GM12878 (cell line): Measurements from ENCODE around the gene CAMTA1. TPM values are rescaled to one million over a fixed set of nuclear protein-coding genes. Genes with fewer than 3 reads are reported as not detected.

Experiments used
- ATAC-seq: fragments of 200-7000 bp; cut with Tn5 transposase; 3 replicates; pipeline ENCODE4 v1.9.1; 2020; ENCODE audit warnings: mild to moderate bottlenecking, moderate library complexity
- BruUV-seq: library from RNA; stranded (reverse); fragments of 400-500 nt; replicated peaks from 2 replicates; lab custom pipeline; 2021; lab: Mats Ljungman, UMichigan
- CTCF ChIA-PET: fragments of 300-600 bp; sonication (Branson Sonifier 250); formaldehyde crosslinking; extraction: SDS; loops from one replicate; lab custom pipeline; 2021; ENCODE audit warnings: inconsistent platforms; lab: Yijun Ruan, JAX
- POLR2A ChIA-PET: fragments of 350-600 bp; formaldehyde crosslinking; extraction: SDS; loops from one replicate; lab custom pipeline; 2021; ENCODE audit warnings: inconsistent platforms; lab: Charles Lee
- RAD21 ChIA-PET: fragments of 300-600 bp; sonication (Branson Sonifier 250); formaldehyde crosslinking; loops from one replicate; lab custom pipeline; 2023; ENCODE audit warnings: antibody characterized with exemption; ENCODE audit not compliant: unreplicated experiment; lab: Charles Lee
- SMC1A ChIA-PET: fragments of 300-600 bp; sonication (Branson Sonifier 250); formaldehyde crosslinking; loops from one replicate; lab custom pipeline; 2023; ENCODE audit not compliant: unreplicated experiment, uncharacterized antibody; lab: Charles Lee
- DNase-seq: peaks from one replicate; pipeline ENCODE4 v3.0.0-alpha.2; 2011; ENCODE audit warnings: low read depth, low spot score
- FAIRE-seq: peaks from 3 replicates; lab custom pipeline; 2011; peaks lifted over from hg19 to GRCh38; lab: Jason Lieb, UNC
- H2AFZ ChIP-seq: 2 replicates; pipeline ENCODE4 v1.6.0; 2011; ENCODE audit warnings: low read depth, low read length, control low read depth; ENCODE audit not compliant: control insufficient read depth
- H3K27ac ChIP-seq: 2 replicates; pipeline ENCODE4 v1.5.1; 2011; ENCODE audit warnings: control low read depth; ENCODE audit not compliant: control insufficient read depth, insufficient read depth
- H3K27me3 ChIP-seq, 2 experiments: replicated peaks in 1 of 2; 2 replicates each; pipeline versions ENCODE4 v1.6.0 to v1.6.1; 2011; ENCODE audit warnings: low read length in 1 of 2; ENCODE audit not compliant: control insufficient read depth in 2 of 2, insufficient read depth in 2 of 2
- H3K36me3 ChIP-seq, 2 experiments: 2 replicates each; pipeline ENCODE4 v1.5.1; 2011; ENCODE audit warnings: low read length in 1 of 2; ENCODE audit not compliant: control insufficient read depth in 2 of 2, insufficient read depth in 2 of 2
- H3K4me1 ChIP-seq: 2 replicates; pipeline ENCODE4 v1.6.1; 2011; ENCODE audit warnings: mild to moderate bottlenecking, low read length, moderate library complexity, mixed read lengths; ENCODE audit not compliant: control insufficient read depth, insufficient read depth
- H3K4me2 ChIP-seq: 2 replicates; pipeline ENCODE4 v1.6.0; 2011; ENCODE audit warnings: control low read depth; ENCODE audit not compliant: control insufficient read depth, insufficient read depth
- H3K4me3 ChIP-seq: fragments of 200-600 bp; sonication (generic); 2 replicates; pipeline ENCODE4 v1.5.1; 2016
- H3K79me2 ChIP-seq: 2 replicates; pipeline ENCODE4 v1.6.0; 2011; ENCODE audit warnings: low read length; ENCODE audit not compliant: control insufficient read depth, insufficient read depth
- H3K9ac ChIP-seq: 2 replicates; pipeline ENCODE4 v1.8.0; 2011; ENCODE audit warnings: low read length, control low read depth, mixed read lengths; ENCODE audit not compliant: control insufficient read depth, insufficient read depth
- H3K9me3 ChIP-seq: replicated peaks from 3 replicates; pipeline ENCODE4 v1.5.1; 2011; ENCODE audit warnings: mild to moderate bottlenecking, low read length; ENCODE audit not compliant: control insufficient read depth, insufficient read depth
- H4K20me1 ChIP-seq: 2 replicates; pipeline ENCODE4 v1.6.0; 2011; ENCODE audit not compliant: control insufficient read depth, insufficient read depth
- BHLHE40 ChIP-seq, 2 experiments: fragments of 450-650 bp in 1 of 2; IDR thresholded peaks; 2 replicates each; pipeline ENCODE4 v1.6.1; 2011 to 2017; ENCODE audit warnings: low read depth in 2 of 2, borderline replicate concordance in 1 of 2, improper control_type of control experiment in 1 of 2, low read length in 1 of 2, mild to moderate bottlenecking in 1 of 2
- FOXM1 ChIP-seq: IDR thresholded peaks from 2 replicates; pipeline ENCODE4 v1.6.1; 2012; ENCODE audit warnings: low read depth, mild to moderate bottlenecking, inconsistent platforms, low read length, moderate library complexity
- MXI1 ChIP-seq: fragments of 150-350 bp; IDR thresholded peaks from 2 replicates; pipeline ENCODE4 v1.6.1; 2011; ENCODE audit warnings: low read depth, mild to moderate bottlenecking, inconsistent platforms, low read length, improper control_type of control experiment
- NR2C1 ChIP-seq: fragments of 450-650 bp; IDR thresholded peaks from 2 replicates; pipeline ENCODE4 v1.6.1; 2017; ENCODE audit warnings: antibody characterized with exemption, mild to moderate bottlenecking, moderate library complexity
- RAD21 ChIP-seq: IDR thresholded peaks from 2 replicates; pipeline ENCODE4 v1.6.1; 2011; ENCODE audit warnings: mild to moderate bottlenecking, low read depth, low read length, moderate library complexity; ENCODE audit not compliant: insufficient read depth
- RB1 ChIP-seq: fragments of 450-650 bp; formaldehyde crosslinking; IDR thresholded peaks from 2 replicates; pipeline ENCODE4 v1.6.1; 2017; ENCODE audit warnings: mild to moderate bottlenecking, borderline replicate concordance
- RELA ChIP-seq: fragments of 450-650 bp; IDR thresholded peaks from 2 replicates; pipeline ENCODE4 v1.8.0; 2014; ENCODE audit warnings: borderline replicate concordance; ENCODE audit not compliant: partially characterized antibody
- SREBF2 ChIP-seq: IDR thresholded peaks from 2 replicates; pipeline ENCODE4 v1.6.1; 2012; ENCODE audit warnings: mild to moderate bottlenecking, low read length
- YBX1 ChIP-seq: fragments of 450-650 bp; IDR thresholded peaks from 2 replicates; pipeline ENCODE4 v1.6.1; 2016; ENCODE audit warnings: antibody characterized with exemption
- WGBS: methylation state at CpG from one replicate; pipeline ENCODE4 v1.1.6; 2016; ENCODE audit warnings: low lambda C conversion rate; ENCODE audit not compliant: insufficient replicate concordance, insufficient coverage; ENCODE audit errors: missing lambda C conversion rate; 5-methylcytosine and 5-hydroxymethylcytosine counted together
- in situ Hi-C: fragments of 300-500 bp; cut with MboI; formaldehyde crosslinking; loops from 9 replicates; pipeline ENCODE4 v1.14.3; 2018; ENCODE audit warnings: mixed read lengths
- intact Hi-C: fragments of 100-400 bp; cut with micrococcal nuclease; formaldehyde crosslinking; loops from one replicate; pipeline ENCODE4 v1.14.2; 2022; ENCODE audit not compliant: unreplicated experiment
- polyA plus RNA-seq, 11 experiments: library from polyadenylated mRNA; depleted of rRNA in 4 of 11; unstranded in 6 of 11; stranded (reverse) in 5 of 11; fragments of >200 nt; fragmentation: Nextera tagmentation in 4 of 11; fragmentation: Illumina TruSeq in 1 of 11; extraction: Ambion mirVana in 4 of 11; extraction: Trizol in 1 of 11; gene quantifications; 1 replicate in 1 of 11; 2 replicates in 10 of 11; pipeline versions ENCODE4 v1.2.1 to v1.2.3, GENCODE V29; 2011 to 2016; ENCODE audit warnings: inconsistent platforms in 2 of 11, missing spikeins in 2 of 11, low read depth in 1 of 11
- total RNA-seq, 4 experiments: library from RNA; depleted of rRNA in 3 of 4; stranded (reverse); fragments of >200 nt in 3 of 4; fragmentation: Illumina TruSeq in 1 of 4; extraction: Trizol in 1 of 4; gene quantifications; 2 replicates each; pipeline versions ENCODE4 v1.2.1 to v1.2.3, GENCODE V29; 2013 to 2021
- TF ChIP-seq, protein P1 (sequence below): IDR thresholded peaks from 2 replicates; pipeline ENCODE4 v1.6.1; 2012; ENCODE audit warnings: improper control_type of control experiment, low read depth, low read length; ENCODE audit not compliant: insufficient replicate concordance
- TF ChIP-seq, protein P2 (sequence below): fragments of 450-650 bp; formaldehyde crosslinking; IDR thresholded peaks from 2 replicates; pipeline ENCODE4 v1.4.0; 2022; ENCODE audit warnings: mild to moderate bottlenecking, moderate library complexity
- TF ChIP-seq, protein P3 (sequence below): fragments of 450-650 bp; IDR thresholded peaks from 2 replicates; pipeline ENCODE4 v1.6.1; 2017; ENCODE audit warnings: mild to moderate bottlenecking, moderate library complexity

CAMTA1 gene
- total and polyA plus RNA-seq, 10 of the 15 experiments (the other 5 are each of a cell fraction or from before 2014, with no cell fraction given) = 37.7 to 148 (median 76.4) TPM

DNA sequence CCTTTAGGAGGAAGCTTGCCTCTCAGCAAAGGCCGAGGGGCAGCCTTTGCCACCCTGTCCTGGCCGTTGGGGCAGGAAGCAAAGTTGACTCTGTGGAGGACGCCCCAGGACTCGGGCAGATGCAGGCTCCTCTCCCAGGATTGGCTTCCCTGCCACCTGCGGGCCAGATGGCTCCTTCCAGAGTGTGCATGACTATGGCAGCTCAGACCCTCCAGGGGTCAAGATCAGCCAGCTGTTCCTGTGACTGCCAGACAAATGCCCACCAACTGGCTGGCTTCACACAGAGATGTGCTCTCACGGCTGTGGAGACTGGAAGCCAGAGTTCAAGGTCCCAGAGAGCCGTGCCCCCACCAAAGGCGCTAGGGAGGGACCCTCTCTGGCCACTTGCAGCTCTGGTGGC, 898.9 kb downstream of the CAMTA1 start:
- Histone ChIP-seq H2AFZ (no peak overlapping the region), H3K4me1 (no peaks in the 10 kb centered on the region), H4K20me1 (no peaks in the 10 kb centered on the region), H3K27me3 (peaks cover 3 to 5% of the 10 kb centered on the region in 2 experiments; a peak in 2 of 4 replicates), H3K9me3 (no peaks in the 10 kb centered on the region), H3K27ac (no peak overlapping the region), H3K79me2 (no peaks in the 10 kb centered on the region), H3K9ac (no peak overlapping the region), H3K36me3 (no peaks in the 10 kb centered on the region), H3K4me2 (no peak overlapping the region), H3K4me3 (no peak overlapping the region)
- 23% methylated on average over 8 of the region's 8 CpGs for WGBS
- no TSS peak for BruUV-seq
- intact Hi-C loops = no loop called here
- in situ Hi-C loops = no loop called here
- DNase-seq (no peak), ATAC-seq (no peak), FAIRE-seq (no peak)
- ChIA-PET RAD21 (no interaction called here), CTCF (no interaction called here), POLR2A (no interaction called here), SMC1A (no interaction called here)
- TF ChIP-seq MXI1 (no peak), BHLHE40 (IDR thresholded peaks at IDR 0.05; ENCODE audit: borderline replicate concordance in 1 of 2, low read depth in 2 of 2, low read length in 1 of 2) (no peak), RAD21 (no peak), RELA (no peak), RB1 (no peak), SREBF2 (no peak), NR2C1 (no peak), FOXM1 (no peak), YBX1 (no peak)
- TF ChIP-seq, protein P1, sequence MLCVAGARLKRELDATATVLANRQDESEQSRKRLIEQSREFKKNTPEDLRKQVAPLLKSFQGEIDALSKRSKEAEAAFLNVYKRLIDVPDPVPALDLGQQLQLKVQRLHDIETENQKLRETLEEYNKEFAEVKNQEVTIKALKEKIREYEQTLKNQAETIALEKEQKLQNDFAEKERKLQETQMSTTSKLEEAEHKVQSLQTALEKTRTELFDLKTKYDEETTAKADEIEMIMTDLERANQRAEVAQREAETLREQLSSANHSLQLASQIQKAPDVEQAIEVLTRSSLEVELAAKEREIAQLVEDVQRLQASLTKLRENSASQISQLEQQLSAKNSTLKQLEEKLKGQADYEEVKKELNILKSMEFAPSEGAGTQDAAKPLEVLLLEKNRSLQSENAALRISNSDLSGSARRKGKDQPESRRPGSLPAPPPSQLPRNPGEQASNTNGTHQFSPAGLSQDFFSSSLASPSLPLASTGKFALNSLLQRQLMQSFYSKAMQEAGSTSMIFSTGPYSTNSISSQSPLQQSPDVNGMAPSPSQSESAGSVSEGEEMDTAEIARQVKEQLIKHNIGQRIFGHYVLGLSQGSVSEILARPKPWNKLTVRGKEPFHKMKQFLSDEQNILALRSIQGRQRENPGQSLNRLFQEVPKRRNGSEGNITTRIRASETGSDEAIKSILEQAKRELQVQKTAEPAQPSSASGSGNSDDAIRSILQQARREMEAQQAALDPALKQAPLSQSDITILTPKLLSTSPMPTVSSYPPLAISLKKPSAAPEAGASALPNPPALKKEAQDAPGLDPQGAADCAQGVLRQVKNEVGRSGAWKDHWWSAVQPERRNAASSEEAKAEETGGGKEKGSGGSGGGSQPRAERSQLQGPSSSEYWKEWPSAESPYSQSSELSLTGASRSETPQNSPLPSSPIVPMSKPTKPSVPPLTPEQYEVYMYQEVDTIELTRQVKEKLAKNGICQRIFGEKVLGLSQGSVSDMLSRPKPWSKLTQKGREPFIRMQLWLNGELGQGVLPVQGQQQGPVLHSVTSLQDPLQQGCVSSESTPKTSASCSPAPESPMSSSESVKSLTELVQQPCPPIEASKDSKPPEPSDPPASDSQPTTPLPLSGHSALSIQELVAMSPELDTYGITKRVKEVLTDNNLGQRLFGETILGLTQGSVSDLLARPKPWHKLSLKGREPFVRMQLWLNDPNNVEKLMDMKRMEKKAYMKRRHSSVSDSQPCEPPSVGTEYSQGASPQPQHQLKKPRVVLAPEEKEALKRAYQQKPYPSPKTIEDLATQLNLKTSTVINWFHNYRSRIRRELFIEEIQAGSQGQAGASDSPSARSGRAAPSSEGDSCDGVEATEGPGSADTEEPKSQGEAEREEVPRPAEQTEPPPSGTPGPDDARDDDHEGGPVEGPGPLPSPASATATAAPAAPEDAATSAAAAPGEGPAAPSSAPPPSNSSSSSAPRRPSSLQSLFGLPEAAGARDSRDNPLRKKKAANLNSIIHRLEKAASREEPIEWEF = no peak
- TF ChIP-seq, protein P2, sequence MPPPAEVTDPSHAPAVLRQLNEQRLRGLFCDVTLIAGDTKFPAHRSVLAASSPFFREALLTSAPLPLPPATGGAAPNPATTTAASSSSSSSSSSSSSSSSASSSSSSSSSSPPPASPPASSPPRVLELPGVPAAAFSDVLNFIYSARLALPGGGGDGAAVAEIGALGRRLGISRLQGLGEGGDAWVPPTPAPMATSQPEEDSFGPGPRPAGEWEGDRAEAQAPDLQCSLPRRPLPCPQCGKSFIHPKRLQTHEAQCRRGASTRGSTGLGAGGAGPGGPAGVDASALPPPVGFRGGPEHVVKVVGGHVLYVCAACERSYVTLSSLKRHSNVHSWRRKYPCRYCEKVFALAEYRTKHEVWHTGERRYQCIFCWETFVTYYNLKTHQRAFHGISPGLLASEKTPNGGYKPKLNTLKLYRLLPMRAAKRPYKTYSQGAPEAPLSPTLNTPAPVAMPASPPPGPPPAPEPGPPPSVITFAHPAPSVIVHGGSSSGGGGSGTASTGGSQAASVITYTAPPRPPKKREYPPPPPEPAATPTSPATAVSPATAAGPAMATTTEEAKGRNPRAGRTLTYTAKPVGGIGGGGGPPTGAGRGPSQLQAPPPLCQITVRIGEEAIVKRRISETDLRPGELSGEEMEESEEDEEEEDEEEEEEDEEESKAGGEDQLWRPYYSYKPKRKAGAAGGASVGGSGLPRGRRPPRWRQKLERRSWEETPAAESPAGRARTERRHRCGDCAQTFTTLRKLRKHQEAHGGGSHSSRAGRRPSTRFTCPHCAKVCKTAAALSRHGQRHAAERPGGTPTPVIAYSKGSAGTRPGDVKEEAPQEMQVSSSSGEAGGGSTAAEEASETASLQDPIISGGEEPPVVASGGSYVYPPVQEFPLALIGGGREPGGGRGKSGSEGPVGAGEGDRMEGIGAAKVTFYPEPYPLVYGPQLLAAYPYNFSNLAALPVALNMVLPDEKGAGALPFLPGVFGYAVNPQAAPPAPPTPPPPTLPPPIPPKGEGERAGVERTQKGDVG (CRISPR knock-in tag) = no peak
- TF ChIP-seq, protein P3, sequence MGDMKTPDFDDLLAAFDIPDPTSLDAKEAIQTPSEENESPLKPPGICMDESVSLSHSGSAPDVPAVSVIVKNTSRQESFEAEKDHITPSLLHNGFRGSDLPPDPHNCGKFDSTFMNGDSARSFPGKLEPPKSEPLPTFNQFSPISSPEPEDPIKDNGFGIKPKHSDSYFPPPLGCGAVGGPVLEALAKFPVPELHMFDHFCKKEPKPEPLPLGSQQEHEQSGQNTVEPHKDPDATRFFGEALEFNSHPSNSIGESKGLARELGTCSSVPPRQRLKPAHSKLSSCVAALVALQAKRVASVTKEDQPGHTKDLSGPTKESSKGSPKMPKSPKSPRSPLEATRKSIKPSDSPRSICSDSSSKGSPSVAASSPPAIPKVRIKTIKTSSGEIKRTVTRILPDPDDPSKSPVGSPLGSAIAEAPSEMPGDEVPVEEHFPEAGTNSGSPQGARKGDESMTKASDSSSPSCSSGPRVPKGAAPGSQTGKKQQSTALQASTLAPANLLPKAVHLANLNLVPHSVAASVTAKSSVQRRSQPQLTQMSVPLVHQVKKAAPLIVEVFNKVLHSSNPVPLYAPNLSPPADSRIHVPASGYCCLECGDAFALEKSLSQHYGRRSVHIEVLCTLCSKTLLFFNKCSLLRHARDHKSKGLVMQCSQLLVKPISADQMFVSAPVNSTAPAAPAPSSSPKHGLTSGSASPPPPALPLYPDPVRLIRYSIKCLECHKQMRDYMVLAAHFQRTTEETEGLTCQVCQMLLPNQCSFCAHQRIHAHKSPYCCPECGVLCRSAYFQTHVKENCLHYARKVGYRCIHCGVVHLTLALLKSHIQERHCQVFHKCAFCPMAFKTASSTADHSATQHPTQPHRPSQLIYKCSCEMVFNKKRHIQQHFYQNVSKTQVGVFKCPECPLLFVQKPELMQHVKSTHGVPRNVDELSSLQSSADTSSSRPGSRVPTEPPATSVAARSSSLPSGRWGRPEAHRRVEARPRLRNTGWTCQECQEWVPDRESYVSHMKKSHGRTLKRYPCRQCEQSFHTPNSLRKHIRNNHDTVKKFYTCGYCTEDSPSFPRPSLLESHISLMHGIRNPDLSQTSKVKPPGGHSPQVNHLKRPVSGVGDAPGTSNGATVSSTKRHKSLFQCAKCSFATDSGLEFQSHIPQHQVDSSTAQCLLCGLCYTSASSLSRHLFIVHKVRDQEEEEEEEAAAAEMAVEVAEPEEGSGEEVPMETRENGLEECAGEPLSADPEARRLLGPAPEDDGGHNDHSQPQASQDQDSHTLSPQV = no peak
